ENCODE measurements around the gene DRC7. TPM values are rescaled to one million over a fixed set of nuclear protein-coding genes. Genes with fewer than 3 reads are reported as not detected.

Gene DRC7
- total RNA-seq, 1 experiment from 2014 or later = not detected

DNA sequence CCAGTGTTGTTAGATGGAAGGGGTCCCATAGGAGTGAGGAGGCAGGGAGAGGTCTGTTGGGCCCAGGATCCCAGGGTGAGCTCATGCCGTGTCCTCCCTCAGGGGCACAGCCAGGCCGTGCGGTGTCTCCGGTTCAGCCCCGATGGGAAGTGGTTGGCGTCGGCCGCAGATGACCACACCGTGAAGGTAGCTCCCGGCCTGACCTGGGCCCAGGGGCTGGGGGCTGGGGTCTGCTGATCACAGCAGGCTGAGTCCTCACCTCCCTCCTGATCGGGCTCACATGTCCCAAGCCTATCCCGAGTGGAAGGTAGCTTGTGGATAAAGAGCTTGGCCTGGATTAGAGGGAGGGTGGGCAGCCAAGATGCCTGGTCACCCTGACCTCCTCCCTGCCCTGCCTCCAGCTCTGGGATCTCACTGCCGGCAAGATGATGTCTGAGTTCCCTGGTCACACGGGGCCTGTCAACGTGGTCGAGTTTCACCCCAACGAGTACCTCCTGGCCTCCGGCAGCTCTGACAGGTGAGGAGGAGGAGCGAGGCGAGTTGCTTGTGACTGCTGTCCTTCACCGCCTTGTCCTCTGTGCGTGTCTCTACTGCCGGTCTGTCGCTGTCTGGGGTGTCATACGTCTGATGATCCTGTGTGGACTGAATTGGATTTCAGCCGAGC, 57.1 kb downstream of the DRC7 start:
- TF ChIP-seq ZSCAN18 (CRISPR knock-in tag; IDR thresholded peaks at IDR 0.05) (no peak), OVOL2 (CRISPR knock-in tag; IDR thresholded peaks at IDR 0.05; ENCODE audit: borderline replicate concordance) (no peak), ZNF423 (CRISPR knock-in tag; IDR thresholded peaks at IDR 0.05) (no peak), CREM (CRISPR knock-in tag; IDR thresholded peaks at IDR 0.05) (no peak), ZBTB21 (CRISPR knock-in tag; IDR thresholded peaks at IDR 0.05; ENCODE audit: borderline replicate concordance) (no peak), FOXJ3 (CRISPR knock-in tag; IDR thresholded peaks at IDR 0.05; ENCODE audit: borderline replicate concordance) (no peak), ZNF281 (CRISPR knock-in tag; IDR thresholded peaks at IDR 0.05) (no peak), CREB1 (CRISPR knock-in tag; IDR thresholded peaks at IDR 0.05) (no peak)
- TF ChIP-seq, protein P1, sequence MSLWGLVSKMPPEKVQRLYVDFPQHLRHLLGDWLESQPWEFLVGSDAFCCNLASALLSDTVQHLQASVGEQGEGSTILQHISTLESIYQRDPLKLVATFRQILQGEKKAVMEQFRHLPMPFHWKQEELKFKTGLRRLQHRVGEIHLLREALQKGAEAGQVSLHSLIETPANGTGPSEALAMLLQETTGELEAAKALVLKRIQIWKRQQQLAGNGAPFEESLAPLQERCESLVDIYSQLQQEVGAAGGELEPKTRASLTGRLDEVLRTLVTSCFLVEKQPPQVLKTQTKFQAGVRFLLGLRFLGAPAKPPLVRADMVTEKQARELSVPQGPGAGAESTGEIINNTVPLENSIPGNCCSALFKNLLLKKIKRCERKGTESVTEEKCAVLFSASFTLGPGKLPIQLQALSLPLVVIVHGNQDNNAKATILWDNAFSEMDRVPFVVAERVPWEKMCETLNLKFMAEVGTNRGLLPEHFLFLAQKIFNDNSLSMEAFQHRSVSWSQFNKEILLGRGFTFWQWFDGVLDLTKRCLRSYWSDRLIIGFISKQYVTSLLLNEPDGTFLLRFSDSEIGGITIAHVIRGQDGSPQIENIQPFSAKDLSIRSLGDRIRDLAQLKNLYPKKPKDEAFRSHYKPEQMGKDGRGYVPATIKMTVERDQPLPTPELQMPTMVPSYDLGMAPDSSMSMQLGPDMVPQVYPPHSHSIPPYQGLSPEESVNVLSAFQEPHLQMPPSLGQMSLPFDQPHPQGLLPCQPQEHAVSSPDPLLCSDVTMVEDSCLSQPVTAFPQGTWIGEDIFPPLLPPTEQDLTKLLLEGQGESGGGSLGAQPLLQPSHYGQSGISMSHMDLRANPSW (CRISPR knock-in tag; conservative IDR thresholded peaks at IDR 0.05; ENCODE audit: low read depth) = no peak
- TF ChIP-seq, protein P2, sequence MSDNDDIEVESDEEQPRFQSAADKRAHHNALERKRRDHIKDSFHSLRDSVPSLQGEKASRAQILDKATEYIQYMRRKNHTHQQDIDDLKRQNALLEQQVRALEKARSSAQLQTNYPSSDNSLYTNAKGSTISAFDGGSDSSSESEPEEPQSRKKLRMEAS (CRISPR knock-in tag; IDR thresholded peaks at IDR 0.05) = no peak
- DNase-seq (ENCODE audit: low spot score) = no peak

DNA sequence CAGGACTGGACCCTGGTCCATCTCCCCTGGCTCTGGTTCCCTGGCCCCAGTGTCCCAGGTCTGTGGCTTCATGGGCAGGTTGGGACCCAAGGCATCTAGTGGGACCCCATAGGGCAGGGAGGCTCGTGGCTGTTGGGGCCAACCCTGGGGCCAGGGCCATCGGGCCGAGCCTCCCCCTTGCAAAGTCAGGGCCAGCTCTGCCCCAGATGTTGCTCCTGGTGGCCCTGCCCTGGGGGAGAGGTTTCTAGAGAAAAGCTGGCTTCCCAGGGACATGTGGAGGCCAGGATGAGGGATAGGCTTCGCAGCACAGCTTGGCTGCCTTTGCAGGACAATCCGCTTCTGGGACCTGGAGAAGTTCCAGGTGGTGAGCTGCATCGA, 57.6 kb downstream of the DRC7 start:
- H3K4me3 Mint-ChIP-seq = no peak overlapping the region
- DNase-seq (ENCODE audit: low spot score) = no peak
- CTCF ChIA-PET = interaction anchor here (0.7 to 1.1 kb wide), 2 partner anchors 8 to 111 kb away, joined by 3 read pairs; no protein-coding TSS in a partner anchor
- H3K36me3 Mint-ChIP-seq = peaks cover 5% of the 10 kb centered on the region; the same call in 1 of the 2 replicates
- POLR2A ChIA-PET = no interaction called here
- H3K4me1 Mint-ChIP-seq = no peaks in the 10 kb centered on the region
- no peak overlapping the region for H3K27ac Mint-ChIP-seq
- ATAC-seq = no peak
- no peaks in the 10 kb centered on the region for H3K27me3 Mint-ChIP-seq (ENCODE audit: low read depth)
- H3K9me3 Mint-ChIP-seq = no peaks in the 10 kb centered on the region
- no peak for TF ChIP-seq NR1H2 (CRISPR knock-in tag; IDR thresholded peaks at IDR 0.05)
- TF ChIP-seq FOXP1 (CRISPR knock-in tag; IDR thresholded peaks at IDR 0.05; ENCODE audit: borderline replicate concordance) = no peak
- no peak for TF ChIP-seq ZNF263 (CRISPR knock-in tag; IDR thresholded peaks at IDR 0.05; ENCODE audit: low read depth)
- no peak for TF ChIP-seq ZBTB21 (CRISPR knock-in tag; IDR thresholded peaks at IDR 0.05; ENCODE audit: borderline replicate concordance)
- no peak for TF ChIP-seq SMAD3 (CRISPR knock-in tag; IDR thresholded peaks at IDR 0.05; ENCODE audit: borderline replicate concordance)
- TF ChIP-seq, protein P3, sequence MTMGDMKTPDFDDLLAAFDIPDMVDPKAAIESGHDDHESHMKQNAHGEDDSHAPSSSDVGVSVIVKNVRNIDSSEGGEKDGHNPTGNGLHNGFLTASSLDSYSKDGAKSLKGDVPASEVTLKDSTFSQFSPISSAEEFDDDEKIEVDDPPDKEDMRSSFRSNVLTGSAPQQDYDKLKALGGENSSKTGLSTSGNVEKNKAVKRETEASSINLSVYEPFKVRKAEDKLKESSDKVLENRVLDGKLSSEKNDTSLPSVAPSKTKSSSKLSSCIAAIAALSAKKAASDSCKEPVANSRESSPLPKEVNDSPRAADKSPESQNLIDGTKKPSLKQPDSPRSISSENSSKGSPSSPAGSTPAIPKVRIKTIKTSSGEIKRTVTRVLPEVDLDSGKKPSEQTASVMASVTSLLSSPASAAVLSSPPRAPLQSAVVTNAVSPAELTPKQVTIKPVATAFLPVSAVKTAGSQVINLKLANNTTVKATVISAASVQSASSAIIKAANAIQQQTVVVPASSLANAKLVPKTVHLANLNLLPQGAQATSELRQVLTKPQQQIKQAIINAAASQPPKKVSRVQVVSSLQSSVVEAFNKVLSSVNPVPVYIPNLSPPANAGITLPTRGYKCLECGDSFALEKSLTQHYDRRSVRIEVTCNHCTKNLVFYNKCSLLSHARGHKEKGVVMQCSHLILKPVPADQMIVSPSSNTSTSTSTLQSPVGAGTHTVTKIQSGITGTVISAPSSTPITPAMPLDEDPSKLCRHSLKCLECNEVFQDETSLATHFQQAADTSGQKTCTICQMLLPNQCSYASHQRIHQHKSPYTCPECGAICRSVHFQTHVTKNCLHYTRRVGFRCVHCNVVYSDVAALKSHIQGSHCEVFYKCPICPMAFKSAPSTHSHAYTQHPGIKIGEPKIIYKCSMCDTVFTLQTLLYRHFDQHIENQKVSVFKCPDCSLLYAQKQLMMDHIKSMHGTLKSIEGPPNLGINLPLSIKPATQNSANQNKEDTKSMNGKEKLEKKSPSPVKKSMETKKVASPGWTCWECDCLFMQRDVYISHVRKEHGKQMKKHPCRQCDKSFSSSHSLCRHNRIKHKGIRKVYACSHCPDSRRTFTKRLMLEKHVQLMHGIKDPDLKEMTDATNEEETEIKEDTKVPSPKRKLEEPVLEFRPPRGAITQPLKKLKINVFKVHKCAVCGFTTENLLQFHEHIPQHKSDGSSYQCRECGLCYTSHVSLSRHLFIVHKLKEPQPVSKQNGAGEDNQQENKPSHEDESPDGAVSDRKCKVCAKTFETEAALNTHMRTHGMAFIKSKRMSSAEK (CRISPR knock-in tag; IDR thresholded peaks at IDR 0.05; ENCODE audit: borderline replicate concordance) = no peak
- TF ChIP-seq, protein P4, sequence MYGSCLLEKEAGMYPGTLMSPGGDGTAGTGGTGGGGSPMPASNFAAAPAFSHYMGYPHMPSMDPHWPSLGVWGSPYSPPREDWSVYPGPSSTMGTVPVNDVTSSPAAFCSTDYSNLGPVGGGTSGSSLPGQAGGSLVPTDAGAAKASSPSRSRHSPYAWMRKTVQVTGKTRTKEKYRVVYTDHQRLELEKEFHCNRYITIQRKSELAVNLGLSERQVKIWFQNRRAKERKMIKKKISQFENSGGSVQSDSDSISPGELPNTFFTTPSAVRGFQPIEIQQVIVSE (CRISPR knock-in tag; IDR thresholded peaks at IDR 0.05; ENCODE audit: borderline replicate concordance) = no peak
- no peak for TF ChIP-seq MLX (CRISPR knock-in tag; IDR thresholded peaks at IDR 0.05)
- TF ChIP-seq ZNF232 (CRISPR knock-in tag; IDR thresholded peaks at IDR 0.05) = no peak
- no peak for TF ChIP-seq NFYB (CRISPR knock-in tag; conservative IDR thresholded peaks at IDR 0.05; ENCODE audit: low read depth)
- no peak for TF ChIP-seq ZNF121 (CRISPR knock-in tag; IDR thresholded peaks at IDR 0.05)
- no peak for TF ChIP-seq FOXK1 (CRISPR knock-in tag; IDR thresholded peaks at IDR 0.05)
- TF ChIP-seq TEAD1 (CRISPR knock-in tag; IDR thresholded peaks at IDR 0.05) = no peak

More for the DNA sequence above, 57.1 kb downstream of the DRC7 start:
- ChIA-PET CTCF (interaction anchor here (0.6 to 1.1 kb wide), 3 partner anchors 8 to 112 kb away, joined by 3 read pairs; no protein-coding TSS in a partner anchor), POLR2A (no interaction called here)
- peaks cover 5% of the 10 kb centered on the region; the same call in 1 of the 2 replicates for H3K36me3 Mint-ChIP-seq
- H3K4me3 Mint-ChIP-seq = no peak overlapping the region
- no peaks in the 10 kb centered on the region for H3K4me1 Mint-ChIP-seq
- no peak overlapping the region for H3K27ac Mint-ChIP-seq
- ATAC-seq = no peak
- no peaks in the 10 kb centered on the region for H3K9me3 Mint-ChIP-seq
- H3K27me3 Mint-ChIP-seq (ENCODE audit: low read depth) = no peaks in the 10 kb centered on the region

Data from WTC11 (cell line).